AG08396 (cell line): ENCODE data around the gene TIE1.

Source experiments
- DNase-seq: peaks from one replicate; pipeline ENCODE4 v3.0.0; 2012; ENCODE audit warnings: low spot score, mixed read lengths

Gene TIE1

GRCh38 chr1:43339584-43340232 is 38.9 kb downstream of the TIE1 start:
- no peak for DNase-seq

GRCh38 chr1:43340559-43340958 is 39.8 kb downstream of the TIE1 start:
- no peak for DNase-seq

GRCh38 chr1:43344267-43344850 is 43.6 kb downstream of the TIE1 start:
- DNase-seq: no peak

- DNase-seq: peak; percentile 44
Measured at GRCh38 chr1:43345120-43345519, 44.3 kb downstream of the TIE1 start.

GRCh38 chr1:43346636-43347035 is 45.9 kb downstream of the TIE1 start:
- no peak for DNase-seq

- DNase-seq: peak; percentile 42
Measured at GRCh38 chr1:43348343-43348808, 47.6 kb downstream of the TIE1 start.

GRCh38 chr1:43348809-43349593 is 48.2 kb downstream of the TIE1 start:
- DNase-seq: peak; percentile 67

GRCh38 chr1:43349594-43350306 is 49.0 kb downstream of the TIE1 start:
- peak; percentile 69 for DNase-seq

- DNase-seq: no peak
Measured at GRCh38 chr1:43350976-43351375, 50.2 kb downstream of the TIE1 start.

- no peak for DNase-seq
Measured at GRCh38 chr1:43351421-43352350, 50.9 kb downstream of the TIE1 start.

- no peak for DNase-seq
Measured at GRCh38 chr1:43352351-43352705, 51.5 kb downstream of the TIE1 start.

- DNase-seq: no peak
Measured at GRCh38 chr1:43352881-43353280, 52.1 kb downstream of the TIE1 start.

GRCh38 chr1:43354471-43354870 is 53.7 kb downstream of the TIE1 start:
- no peak for DNase-seq

- DNase-seq: no peak
Measured at GRCh38 chr1:43354936-43355335, 54.2 kb downstream of the TIE1 start.

- no peak for DNase-seq
Measured at GRCh38 chr1:43357251-43357650, 56.5 kb downstream of the TIE1 start.

- peak; percentile 50 for DNase-seq
Measured at GRCh38 chr1:43358121-43358745, 57.5 kb downstream of the TIE1 start.

GRCh38 chr1:43358746-43359693 is 58.2 kb downstream of the TIE1 start, which contains the start of gene CDC20:
Gene CDC20, plus strand, starts transcription at chr1:43358981. Its CDS starts 235 bp downstream, at chr1:43359216.
- peak; percentile 97 for DNase-seq

GRCh38 chr1:43359696-43360095 is 58.9 kb downstream of the TIE1 start:
- DNase-seq: no peak

- no peak for DNase-seq
Measured at GRCh38 chr1:43360616-43361015, 59.8 kb downstream of the TIE1 start.
